Keratinocyte (primary cell): ENCODE data around the gene RSPH1. TPM values are rescaled to one million over a fixed set of nuclear protein-coding genes. Genes with fewer than 3 reads are reported as not detected.

Source experiments
- DNase-seq: peaks from one replicate; pipeline ENCODE4 v3.0.0-alpha.2; 2011; ENCODE audit warnings: low read depth, missing footprints, low spot score
- FAIRE-seq: peaks from 2 replicates; lab custom pipeline; 2011; peaks lifted over from hg19 to GRCh38; lab: Jason Lieb, UNC
- H2AFZ ChIP-seq: 2 replicates; pipeline ENCODE4 v1.6.0; 2012; ENCODE audit warnings: low read length, control low read depth, inconsistent platforms; ENCODE audit not compliant: control insufficient read depth
- H3K27ac ChIP-seq: 2 replicates; pipeline ENCODE4 v1.5.1; 2011; ENCODE audit warnings: low read length; ENCODE audit not compliant: control insufficient read depth, insufficient read depth
- H3K27me3 ChIP-seq: 3 replicates; pipeline ENCODE4 v1.6.0; 2011; ENCODE audit warnings: low read length; ENCODE audit not compliant: control insufficient read depth, insufficient read depth; ENCODE audit errors: extremely low read depth
- H3K36me3 ChIP-seq, 2 experiments: 2 replicates in 1 of 2; 3 replicates in 1 of 2; pipeline ENCODE4 v1.5.1; 2011; ENCODE audit warnings: low read length in 2 of 2, mild to moderate bottlenecking in 1 of 2; ENCODE audit not compliant: control insufficient read depth in 2 of 2, insufficient read depth in 2 of 2; ENCODE audit errors: extremely low read depth in 1 of 2
- H3K4me1 ChIP-seq: 3 replicates; pipeline ENCODE4 v1.5.1; 2011; ENCODE audit warnings: low read length; ENCODE audit not compliant: control insufficient read depth, insufficient read depth; ENCODE audit errors: extremely low read depth
- H3K4me2 ChIP-seq: 3 replicates; pipeline ENCODE4 v1.6.0; 2011; ENCODE audit warnings: low read depth, low read length; ENCODE audit not compliant: control insufficient read depth, insufficient read depth; ENCODE audit errors: extremely low read depth
- H3K4me3 ChIP-seq, 3 experiments: fragments of 200-600 bp in 1 of 3; sonication (generic) in 1 of 3; 2 replicates in 2 of 3; 3 replicates in 1 of 3; pipeline ENCODE4 v1.5.1; 2011 to 2016; ENCODE audit warnings: low read length in 3 of 3, mild to moderate bottlenecking in 3 of 3, control low read depth in 2 of 3, inconsistent platforms in 1 of 3, low read depth in 1 of 3, mixed read lengths in 1 of 3, mixed run types in 1 of 3, moderate library complexity in 1 of 3; ENCODE audit not compliant: control insufficient read depth in 2 of 3, insufficient read depth in 2 of 3; ENCODE audit errors: extremely low read depth in 1 of 3
- H3K79me2 ChIP-seq: 2 replicates; pipeline ENCODE4 v1.6.0; 2012; ENCODE audit warnings: low read length; ENCODE audit not compliant: control insufficient read depth, insufficient read depth
- H3K9ac ChIP-seq: 3 replicates; pipeline ENCODE4 v1.6.0; 2011; ENCODE audit warnings: low read length; ENCODE audit not compliant: control insufficient read depth, insufficient read depth; ENCODE audit errors: extremely low read depth
- H3K9me1 ChIP-seq: 3 replicates; pipeline ENCODE4 v1.6.0; 2011; ENCODE audit warnings: low read length; ENCODE audit not compliant: control insufficient read depth, insufficient read depth; ENCODE audit errors: extremely low read depth
- H3K9me3 ChIP-seq: 2 replicates; pipeline ENCODE4 v1.5.1; 2012; ENCODE audit warnings: low read depth, low read length; ENCODE audit not compliant: control insufficient read depth
- H4K20me1 ChIP-seq: 3 replicates; pipeline ENCODE4 v1.6.0; 2011; ENCODE audit warnings: low read length; ENCODE audit not compliant: control insufficient read depth, insufficient read depth; ENCODE audit errors: extremely low read depth
- EZH2 ChIP-seq: IDR thresholded peaks from one replicate; pipeline ENCODE4 v1.6.1; 2012; ENCODE audit warnings: inconsistent platforms, mild to moderate bottlenecking, low read length, moderate library complexity
- dilution Hi-C: fragments of 300-500 bp; cut with MboI; formaldehyde crosslinking; loops from one replicate; pipeline ENCODE4 v1.7.0; 2020; ENCODE audit warnings: low sequenced_read_pairs; ENCODE audit not compliant: extremely low pct_ligation_motif_present
- polyA plus RNA-seq, 5 experiments: library from polyadenylated mRNA; depleted of rRNA in 3 of 5; stranded (reverse) in 3 of 5; stranded (forward) in 1 of 5; unstranded in 1 of 5; fragments of >200 nt; gene quantifications; 1 replicate in 1 of 5; 2 replicates in 3 of 5; 3 replicates in 1 of 5; pipeline versions ENCODE4 v1.2.1 to v1.2.3, GENCODE V29; 2011 to 2012; ENCODE audit warnings: missing spikeins in 2 of 5, low read depth in 1 of 5, low replicate concordance in 1 of 5
- TF ChIP-seq, protein P1 (sequence below), 3 experiments: IDR thresholded peaks in 1 of 3; conservative IDR thresholded peaks in 1 of 3; optimal IDR thresholded peaks in 1 of 3; 2 replicates in 2 of 3; 3 replicates in 1 of 3; pipeline versions ENCODE3 to v1.5.1; 2011; ENCODE audit warnings: low read length in 3 of 3, mild to moderate bottlenecking in 3 of 3, moderate library complexity in 2 of 3, control low read depth in 1 of 3, inconsistent platforms in 1 of 3; ENCODE audit not compliant: insufficient read depth in 2 of 3; ENCODE audit errors: extremely low read depth in 1 of 3

RSPH1 gene
- polyA plus RNA-seq, 1 donor (not counting 4 experiments of a cell fraction or from before 2014, with no cell fraction given): 0.50 TPM

DNA sequence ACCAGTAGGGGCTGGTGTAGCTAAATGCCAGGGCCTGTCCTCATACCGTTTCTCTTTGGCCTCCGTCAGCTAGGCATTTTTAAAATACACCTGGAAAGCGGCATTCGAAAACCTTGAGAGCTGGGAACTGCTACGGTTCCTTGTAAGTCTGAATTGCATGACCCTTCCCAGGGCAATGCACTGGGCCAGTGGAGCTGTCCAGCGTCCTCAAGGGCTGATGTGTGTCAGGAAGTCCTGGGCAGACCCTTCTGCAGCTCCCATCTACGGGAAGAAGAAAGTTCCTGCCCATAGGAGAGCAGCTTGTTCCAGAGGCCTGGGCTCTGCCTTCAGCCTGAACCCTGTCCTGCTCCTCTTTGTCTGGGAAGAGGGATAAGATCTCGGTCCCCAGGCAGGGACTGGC lies 58.2 kb downstream of the RSPH1 start:
- no peaks in the 10 kb centered on the region for H4K20me1 ChIP-seq
- no peak for DNase-seq
- no peaks in the 10 kb centered on the region for H3K79me2 ChIP-seq
- H3K27ac ChIP-seq: no peak overlapping the region
- no peak overlapping the region for H3K4me3 ChIP-seq
- TF ChIP-seq, protein P1, sequence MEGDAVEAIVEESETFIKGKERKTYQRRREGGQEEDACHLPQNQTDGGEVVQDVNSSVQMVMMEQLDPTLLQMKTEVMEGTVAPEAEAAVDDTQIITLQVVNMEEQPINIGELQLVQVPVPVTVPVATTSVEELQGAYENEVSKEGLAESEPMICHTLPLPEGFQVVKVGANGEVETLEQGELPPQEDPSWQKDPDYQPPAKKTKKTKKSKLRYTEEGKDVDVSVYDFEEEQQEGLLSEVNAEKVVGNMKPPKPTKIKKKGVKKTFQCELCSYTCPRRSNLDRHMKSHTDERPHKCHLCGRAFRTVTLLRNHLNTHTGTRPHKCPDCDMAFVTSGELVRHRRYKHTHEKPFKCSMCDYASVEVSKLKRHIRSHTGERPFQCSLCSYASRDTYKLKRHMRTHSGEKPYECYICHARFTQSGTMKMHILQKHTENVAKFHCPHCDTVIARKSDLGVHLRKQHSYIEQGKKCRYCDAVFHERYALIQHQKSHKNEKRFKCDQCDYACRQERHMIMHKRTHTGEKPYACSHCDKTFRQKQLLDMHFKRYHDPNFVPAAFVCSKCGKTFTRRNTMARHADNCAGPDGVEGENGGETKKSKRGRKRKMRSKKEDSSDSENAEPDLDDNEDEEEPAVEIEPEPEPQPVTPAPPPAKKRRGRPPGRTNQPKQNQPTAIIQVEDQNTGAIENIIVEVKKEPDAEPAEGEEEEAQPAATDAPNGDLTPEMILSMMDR (optimal IDR thresholded peaks at IDR 0.05 in 1 of 3, IDR thresholded peaks at IDR 0.05 in 1 of 3, conservative IDR thresholded peaks at IDR 0.05 in 1 of 3; ENCODE audit: extremely low read depth in 1 of 3, insufficient read depth in 2 of 3, low read length in 3 of 3): no peak
- no peak for TF ChIP-seq EZH2
- no peak overlapping the region for H3K9ac ChIP-seq
- no peak overlapping the region for H2AFZ ChIP-seq
- no peak overlapping the region for H3K4me2 ChIP-seq
- no peaks in the 10 kb centered on the region for H3K9me1 ChIP-seq
- H3K9me3 ChIP-seq: no peaks in the 10 kb centered on the region
- dilution Hi-C loops: no loop called here
- peaks cover 10% of the 10 kb centered on the region for H3K27me3 ChIP-seq
- H3K4me1 ChIP-seq: peaks cover 4% of the 10 kb centered on the region
- FAIRE-seq: no peak
- H3K36me3 ChIP-seq: no peaks in the 10 kb centered on the region

DNA sequence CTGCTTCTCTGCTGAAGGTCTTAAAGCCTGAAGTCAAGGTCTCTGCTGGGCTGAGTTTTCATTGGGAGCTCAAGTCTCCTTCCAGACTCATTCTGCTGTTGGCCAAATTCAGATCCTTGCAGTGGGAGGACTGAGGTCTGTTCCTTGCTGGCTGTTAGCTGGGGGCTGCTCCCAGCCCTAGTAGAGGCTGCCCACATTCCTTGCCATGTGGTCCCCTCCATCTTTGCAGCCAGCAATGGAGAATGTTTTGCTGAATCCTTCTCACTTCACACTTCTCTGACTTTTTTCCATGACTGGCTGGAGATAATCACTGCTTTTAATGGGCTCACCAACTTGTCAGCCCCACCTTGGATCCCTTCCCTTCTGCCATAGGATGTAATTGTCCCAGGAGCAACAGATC lies 59.1 kb downstream of the RSPH1 start:
- H3K9me3 ChIP-seq: no peaks in the 10 kb centered on the region
- DNase-seq (no peak), FAIRE-seq (no peak)
- H4K20me1 ChIP-seq: no peaks in the 10 kb centered on the region
- H3K36me3 ChIP-seq: no peaks in the 10 kb centered on the region
- peaks cover 10% of the 10 kb centered on the region for H3K27me3 ChIP-seq
- H3K4me1 ChIP-seq: peaks cover 4% of the 10 kb centered on the region
- dilution Hi-C loops: no loop called here
- no peak for TF ChIP-seq EZH2
- TF ChIP-seq, protein P1 (optimal IDR thresholded peaks at IDR 0.05 in 1 of 3, IDR thresholded peaks at IDR 0.05 in 1 of 3, conservative IDR thresholded peaks at IDR 0.05 in 1 of 3; ENCODE audit: extremely low read depth in 1 of 3, insufficient read depth in 2 of 3, low read length in 3 of 3): no peak
- H3K9ac ChIP-seq: no peak overlapping the region
- no peak overlapping the region for H3K4me3 ChIP-seq
- H3K79me2 ChIP-seq: no peaks in the 10 kb centered on the region
- no peak overlapping the region for H3K4me2 ChIP-seq
- H3K9me1 ChIP-seq: no peaks in the 10 kb centered on the region
- no peak overlapping the region for H2AFZ ChIP-seq
- H3K27ac ChIP-seq: no peak overlapping the region
